HG03460 (cell line): ENCODE data around the gene SERPING1.
"Not testable (repeated sequence)": the region's sequence is repeated elsewhere in the genome, so short reads cannot be mapped to it uniquely, and the experiment has no call there.

Source experiments
- ATAC-seq: cut with Tn5 transposase; IDR thresholded peaks from one replicate; pipeline ENCODE4 v1.9.1; 2021; ENCODE audit not compliant: unreplicated experiment

The SERPING1 gene

GRCh38 chr11:57652230-57652629, 54.7 kb downstream of the SERPING1 start:
- ATAC-seq, result not testable (repeated sequence)

GRCh38 chr11:57652662-57653061, 55.2 kb downstream of the SERPING1 start:
- no peak for ATAC-seq

GRCh38 chr11:57653163-57653562, 55.7 kb downstream of the SERPING1 start:
- no peak for ATAC-seq

GRCh38 chr11:57656885-57657193, 59.4 kb downstream of the SERPING1 start:
- no peak for ATAC-seq

- ATAC-seq, result peak; percentile 98
Observed at GRCh38 chr11:57657194-57658022, 59.9 kb downstream of the SERPING1 start, which contains the start of gene CLP1. Gene CLP1 (plus strand): TSS chr11:57657762. CDS start chr11:57659477, 1,715 bp downstream.

- no peak for ATAC-seq
Observed at GRCh38 chr11:57658023-57658361, 60.5 kb downstream of the SERPING1 start.

GRCh38 chr11:57659669-57660068, 62.2 kb downstream of the SERPING1 start:
- no peak for ATAC-seq

GRCh38 chr11:57662893-57663292, 65.4 kb downstream of the SERPING1 start:
- no peak for ATAC-seq

GRCh38 chr11:57663975-57664374, 66.5 kb downstream of the SERPING1 start:
- no peak for ATAC-seq
